HepG2 (cell line): ENCODE measurements around the gene C2orf78. TPM values are rescaled to one million over a fixed set of nuclear protein-coding genes. Genes with fewer than 3 reads are reported as not detected.

Experiments
- AHR ChIP-seq: IDR thresholded peaks from 2 replicates; pipeline ENCODE4 v1.6.1; 2018; ENCODE audit warnings: missing genetic modification reagents, missing compliant biosample characterization
- CERS6 ChIP-seq: sonication (generic); formaldehyde crosslinking; IDR thresholded peaks from 2 replicates; pipeline ENCODE4 v1.5.0; 2020; ENCODE audit warnings: missing genetic modification reagents
- EED ChIP-seq: sonication (generic); formaldehyde crosslinking; IDR thresholded peaks from 2 replicates; pipeline ENCODE4 v1.5.0; 2020; ENCODE audit warnings: mild to moderate bottlenecking, missing genetic modification reagents
- HHEX ChIP-seq: IDR thresholded peaks from 2 replicates; pipeline ENCODE4 v1.6.1; 2016; ENCODE audit warnings: control low read depth
- HIVEP1 ChIP-seq: sonication (generic); formaldehyde crosslinking; IDR thresholded peaks from 2 replicates; pipeline ENCODE4 v1.4.0; 2020; ENCODE audit warnings: mild to moderate bottlenecking, missing genetic modification reagents
- JUND ChIP-seq: sonication (generic); formaldehyde crosslinking; IDR thresholded peaks from 2 replicates; pipeline ENCODE4 v1.8.0; 2022; ENCODE audit warnings: mild to moderate bottlenecking, missing genetic modification reagents
- MED8 ChIP-seq: sonication (generic); formaldehyde crosslinking; IDR thresholded peaks from 2 replicates; pipeline ENCODE4 v1.8.1; 2023; ENCODE audit warnings: mild to moderate bottlenecking, missing genetic modification reagents; ENCODE audit not compliant: insufficient replicate concordance
- MTF1 ChIP-seq: sonication (generic); formaldehyde crosslinking; IDR thresholded peaks from 2 replicates; pipeline ENCODE4 v1.5.0; 2020; ENCODE audit warnings: missing genetic modification reagents
- NFE2 ChIP-seq: sonication (generic); formaldehyde crosslinking; IDR thresholded peaks from 2 replicates; pipeline ENCODE4 v1.4.0; 2020; ENCODE audit warnings: missing genetic modification reagents
- POGZ ChIP-seq: sonication (generic); formaldehyde crosslinking; IDR thresholded peaks from 2 replicates; pipeline ENCODE4 v1.4.0; 2020; ENCODE audit warnings: mild to moderate bottlenecking, missing genetic modification reagents
- RNF219 ChIP-seq: sonication (generic); formaldehyde crosslinking; IDR thresholded peaks from 2 replicates; pipeline ENCODE4 v1.5.0; 2020; ENCODE audit warnings: mild to moderate bottlenecking, missing genetic modification reagents
- SRY ChIP-seq: sonication (generic); formaldehyde crosslinking; IDR thresholded peaks from 2 replicates; pipeline ENCODE4 v1.8.0; 2022; ENCODE audit warnings: mild to moderate bottlenecking, missing genetic modification reagents
- TEAD3 ChIP-seq: optimal IDR thresholded peaks from 2 replicates; pipeline ENCODE3; 2016; ENCODE audit warnings: borderline replicate concordance
- YEATS4 ChIP-seq: sonication (generic); formaldehyde crosslinking; IDR thresholded peaks from 2 replicates; pipeline ENCODE4 v1.4.0; 2020; ENCODE audit warnings: missing genetic modification reagents, borderline replicate concordance
- ZBTB10 ChIP-seq: sonication (generic); formaldehyde crosslinking; IDR thresholded peaks from 2 replicates; pipeline ENCODE4 v1.4.0; 2020; ENCODE audit warnings: missing genetic modification reagents, borderline replicate concordance
- ZFP82 ChIP-seq: sonication (generic); formaldehyde crosslinking; IDR thresholded peaks from 2 replicates; pipeline ENCODE4 v1.5.1; 2020; ENCODE audit warnings: mild to moderate bottlenecking, missing genetic modification reagents, borderline replicate concordance
- ZNF619 ChIP-seq: sonication (generic); formaldehyde crosslinking; IDR thresholded peaks from 2 replicates; pipeline ENCODE4 v1.4.0; 2020; ENCODE audit warnings: mild to moderate bottlenecking, missing genetic modification reagents
- ZNF75D ChIP-seq: sonication (generic); formaldehyde crosslinking; IDR thresholded peaks from 2 replicates; pipeline ENCODE4 v1.8.1; 2023; ENCODE audit warnings: missing genetic modification reagents, mild to moderate bottlenecking, borderline replicate concordance
- ZSCAN29 ChIP-seq: sonication (generic); formaldehyde crosslinking; conservative IDR thresholded peaks from 2 replicates; pipeline ENCODE4 v1.4.0; 2020; ENCODE audit warnings: mild to moderate bottlenecking, missing genetic modification reagents
- polyA plus RNA-seq, 8 experiments: library from polyadenylated mRNA; depleted of rRNA in 3 of 8; stranded (reverse) in 7 of 8; unstranded in 1 of 8; fragments of >200 nt; fragmentation: Illumina TruSeq in 4 of 8; extraction: Trizol in 4 of 8; gene quantifications; 2 replicates each; pipeline versions ENCODE4 v1.2.1 to v1.2.3, GENCODE V29; 2011 to 2016; ENCODE audit warnings: low read depth in 4 of 8, missing spikeins in 1 of 8, mixed read lengths in 1 of 8; ENCODE audit not compliant: insufficient read depth in 1 of 8
- total RNA-seq, 5 experiments: library from RNA; depleted of rRNA; stranded (reverse); fragments of >200 nt; fragmentation: Illumina TruSeq; extraction: Trizol; gene quantifications; 2 replicates each; pipeline ENCODE4 v1.2.3, GENCODE V29; 2016; ENCODE audit warnings: low read depth in 1 of 5
- TF ChIP-seq, protein P1 (sequence below): sonication (generic); formaldehyde crosslinking; IDR thresholded peaks from 2 replicates; pipeline ENCODE4 v1.5.0; 2020; ENCODE audit warnings: mild to moderate bottlenecking, missing genetic modification reagents, moderate library complexity
- TF ChIP-seq, protein P2 (sequence below): sonication (generic); formaldehyde crosslinking; IDR thresholded peaks from 2 replicates; pipeline ENCODE4 v1.5.0; 2020; ENCODE audit warnings: missing genetic modification reagents

The C2orf78 gene
- total and polyA plus RNA-seq, 2 of the 13 experiments (the other 11 are each of a cell fraction or from before 2014, with no cell fraction given) = not detected

- TF ChIP-seq MED8 (CRISPR knock-in tag) (no peak), AHR (no peak), JUND (CRISPR knock-in tag) (no peak), SRY (CRISPR knock-in tag) (no peak; the same call in none of the 2 replicates), HIVEP1 (CRISPR knock-in tag) (0 out of 2 replicates have a peak, but pooled peaks have one; percentile 44), NFE2 (CRISPR knock-in tag) (no peak), POGZ (CRISPR knock-in tag) (peak; percentile 100), RNF219 (CRISPR knock-in tag) (peak; percentile 95), TEAD3 (peak; percentile 61), ZNF75D (no peak), CERS6 (no peak), MTF1 (CRISPR knock-in tag) (peak; percentile 29; the same call in 1 of the 2 replicates), ZFP82 (CRISPR knock-in tag) (no peak), ZSCAN29 (CRISPR knock-in tag) (0 out of 2 replicates have a peak, but pooled peaks have one; percentile 59), HHEX (CRISPR knock-in tag) (no peak), EED (peak; percentile 87), ZNF619 (CRISPR knock-in tag) (peak; percentile 27; the same call in 1 of the 2 replicates), ZBTB10 (CRISPR knock-in tag) (peak; percentile 92; the same call in 1 of the 2 replicates), YEATS4 (CRISPR knock-in tag) (peak; percentile 67)
- TF ChIP-seq, protein P1, sequence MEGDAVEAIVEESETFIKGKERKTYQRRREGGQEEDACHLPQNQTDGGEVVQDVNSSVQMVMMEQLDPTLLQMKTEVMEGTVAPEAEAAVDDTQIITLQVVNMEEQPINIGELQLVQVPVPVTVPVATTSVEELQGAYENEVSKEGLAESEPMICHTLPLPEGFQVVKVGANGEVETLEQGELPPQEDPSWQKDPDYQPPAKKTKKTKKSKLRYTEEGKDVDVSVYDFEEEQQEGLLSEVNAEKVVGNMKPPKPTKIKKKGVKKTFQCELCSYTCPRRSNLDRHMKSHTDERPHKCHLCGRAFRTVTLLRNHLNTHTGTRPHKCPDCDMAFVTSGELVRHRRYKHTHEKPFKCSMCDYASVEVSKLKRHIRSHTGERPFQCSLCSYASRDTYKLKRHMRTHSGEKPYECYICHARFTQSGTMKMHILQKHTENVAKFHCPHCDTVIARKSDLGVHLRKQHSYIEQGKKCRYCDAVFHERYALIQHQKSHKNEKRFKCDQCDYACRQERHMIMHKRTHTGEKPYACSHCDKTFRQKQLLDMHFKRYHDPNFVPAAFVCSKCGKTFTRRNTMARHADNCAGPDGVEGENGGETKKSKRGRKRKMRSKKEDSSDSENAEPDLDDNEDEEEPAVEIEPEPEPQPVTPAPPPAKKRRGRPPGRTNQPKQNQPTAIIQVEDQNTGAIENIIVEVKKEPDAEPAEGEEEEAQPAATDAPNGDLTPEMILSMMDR (CRISPR knock-in tag) = no peak; the same call in 1 of the 2 replicates
- TF ChIP-seq, protein P2, sequence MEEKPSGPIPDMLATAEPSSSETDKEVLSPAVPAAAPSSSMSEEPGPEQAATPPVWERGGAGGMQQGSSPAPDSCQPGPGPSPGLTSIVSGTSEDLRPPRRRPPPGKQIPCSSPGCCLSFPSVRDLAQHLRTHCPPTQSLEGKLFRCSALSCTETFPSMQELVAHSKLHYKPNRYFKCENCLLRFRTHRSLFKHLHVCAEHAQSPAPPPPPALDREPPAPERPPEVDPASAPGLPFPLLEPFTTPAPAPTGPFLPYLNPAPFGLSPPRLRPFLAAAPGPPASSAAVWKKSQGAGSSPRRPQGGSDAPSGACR (CRISPR knock-in tag) = peak; percentile 66; the same call in 1 of the 2 replicates
Measured at GRCh38 chr2:73736855-73737779, 46.9 kb upstream of the C2orf78 start, which contains the start of gene TPRKB (continued).
